Stomach (tissue), 4 donors: ENCODE measurements around the gene ST6GAL2.

Experiments
- EP300 ChIP-seq: sonication (generic); formaldehyde crosslinking; IDR thresholded peaks from one replicate; pipeline ENCODE4 v1.6.1; 2017; ENCODE audit warnings: antibody characterized with exemption
- POLR2A ChIP-seq, 4 donors: fragments of 450-650 bp; IDR thresholded peaks; one replicate each; pipeline ENCODE4 v1.6.1; 2016; ENCODE audit warnings: antibody characterized with exemption in 4 of 4, control low read depth in 2 of 4, mild to moderate bottlenecking in 1 of 4, moderate library complexity in 1 of 4
- POLR2AphosphoS5 ChIP-seq, 3 donors: sonication (generic); formaldehyde crosslinking; IDR thresholded peaks; one replicate each; pipeline ENCODE4 v1.6.1; 2016; ENCODE audit warnings: antibody characterized with exemption in 3 of 3
- TF ChIP-seq, protein P1 (sequence below), 7 experiments: fragments of 450-650 bp in 4 of 7; fragments of 200-600 bp in 3 of 7; sonication (generic) in 3 of 7; IDR thresholded peaks; one replicate each; pipeline ENCODE4 v1.5.1; 2016 to 2019; ENCODE audit warnings: antibody characterized with exemption in 7 of 7, control low read depth in 2 of 7, mild to moderate bottlenecking in 1 of 7

GRCh38 chr2:106841886-106842645 lies 43.9 kb downstream of the ST6GAL2 start:
- TF ChIP-seq, protein P1, sequence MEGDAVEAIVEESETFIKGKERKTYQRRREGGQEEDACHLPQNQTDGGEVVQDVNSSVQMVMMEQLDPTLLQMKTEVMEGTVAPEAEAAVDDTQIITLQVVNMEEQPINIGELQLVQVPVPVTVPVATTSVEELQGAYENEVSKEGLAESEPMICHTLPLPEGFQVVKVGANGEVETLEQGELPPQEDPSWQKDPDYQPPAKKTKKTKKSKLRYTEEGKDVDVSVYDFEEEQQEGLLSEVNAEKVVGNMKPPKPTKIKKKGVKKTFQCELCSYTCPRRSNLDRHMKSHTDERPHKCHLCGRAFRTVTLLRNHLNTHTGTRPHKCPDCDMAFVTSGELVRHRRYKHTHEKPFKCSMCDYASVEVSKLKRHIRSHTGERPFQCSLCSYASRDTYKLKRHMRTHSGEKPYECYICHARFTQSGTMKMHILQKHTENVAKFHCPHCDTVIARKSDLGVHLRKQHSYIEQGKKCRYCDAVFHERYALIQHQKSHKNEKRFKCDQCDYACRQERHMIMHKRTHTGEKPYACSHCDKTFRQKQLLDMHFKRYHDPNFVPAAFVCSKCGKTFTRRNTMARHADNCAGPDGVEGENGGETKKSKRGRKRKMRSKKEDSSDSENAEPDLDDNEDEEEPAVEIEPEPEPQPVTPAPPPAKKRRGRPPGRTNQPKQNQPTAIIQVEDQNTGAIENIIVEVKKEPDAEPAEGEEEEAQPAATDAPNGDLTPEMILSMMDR (IDR thresholded peaks at IDR 0.05) = no peak
- TF ChIP-seq POLR2AphosphoS5 (IDR thresholded peaks at IDR 0.05) (no peak), POLR2A (IDR thresholded peaks at IDR 0.05) (no peak), EP300 (no peak)
